PC-9 (cell line): ENCODE measurements around the gene KRT38. TPM values are rescaled to one million over a fixed set of nuclear protein-coding genes. Genes with fewer than 3 reads are reported as not detected.

Experiments used
- BruUV-seq: library from RNA; stranded (reverse); fragments of 400-500 nt; replicated peaks from 2 replicates; lab custom pipeline; 2021; lab: Mats Ljungman, UMichigan
- CTCF ChIA-PET: fragments of 300-600 bp; sonication (Branson Sonifier 250); formaldehyde crosslinking; loops from one replicate; lab custom pipeline; 2022; ENCODE audit warnings: antibody characterized with exemption; lab: Charles Lee
- POLR2A ChIA-PET: fragments of 300-600 bp; sonication (Branson Sonifier 250); formaldehyde crosslinking; loops from one replicate; lab custom pipeline; 2022; ENCODE audit warnings: antibody characterized with exemption; ENCODE audit not compliant: unreplicated experiment; lab: Charles Lee
- DNase-seq, 2 experiments: peaks; one replicate each; pipeline versions ENCODE4 v3.0.0 to v3.0.0-alpha.2; 2015 to 2022; ENCODE audit warnings: mixed read lengths in 1 of 2
- H2AFZ ChIP-seq: fragments of 200-600 bp; sonication (generic); 2 replicates; pipeline ENCODE4 v1.8.1; 2017; ENCODE audit warnings: antibody characterized with exemption
- H3F3A ChIP-seq: fragments of 200-600 bp; sonication (generic); 2 replicates; pipeline ENCODE4 v1.8.1; 2017; ENCODE audit warnings: antibody characterized with exemption, mild to moderate bottlenecking, low read depth; ENCODE audit not compliant: insufficient read depth
- H3K27ac ChIP-seq: fragments of 200-600 bp; sonication (generic); 2 replicates; pipeline ENCODE4 v1.6.1; 2016; ENCODE audit warnings: mixed run types
- H3K27me3 ChIP-seq: fragments of 200-600 bp; sonication (generic); 2 replicates; pipeline ENCODE4 v1.6.1; 2016; ENCODE audit warnings: low read depth, mixed run types; ENCODE audit not compliant: insufficient read depth
- H3K36me3 ChIP-seq: fragments of 200-600 bp; sonication (generic); 2 replicates; pipeline ENCODE4 v1.6.1; 2016; ENCODE audit warnings: low read depth, mixed run types
- H3K4me1 ChIP-seq: fragments of 200-600 bp; sonication (generic); replicated peaks from 2 replicates; pipeline ENCODE4 v1.6.1; 2016; ENCODE audit warnings: mixed run types; ENCODE audit not compliant: insufficient read depth
- H3K4me2 ChIP-seq: fragments of 200-600 bp; sonication (generic); 2 replicates; pipeline ENCODE4 v1.6.1; 2017; ENCODE audit warnings: mixed run types
- H3K4me3 ChIP-seq: fragments of 200-600 bp; sonication (generic); 2 replicates; pipeline ENCODE4 v1.6.1; 2016; ENCODE audit warnings: mixed run types
- H3K79me2 ChIP-seq: fragments of 200-600 bp; sonication (generic); 2 replicates; pipeline ENCODE4 v1.6.1; 2017; ENCODE audit warnings: low read depth, mixed run types
- H3K9me2 ChIP-seq: fragments of 200-600 bp; sonication (generic); 2 replicates; pipeline ENCODE4 v1.8.1; 2017; ENCODE audit warnings: mild to moderate bottlenecking; ENCODE audit not compliant: insufficient read depth
- H3K9me3 ChIP-seq: fragments of 200-600 bp; sonication (generic); 2 replicates; pipeline ENCODE4 v1.8.1; 2016; ENCODE audit warnings: low read depth; ENCODE audit not compliant: insufficient read depth
- H4K20me1 ChIP-seq: fragments of 200-600 bp; sonication (generic); 2 replicates; pipeline ENCODE4 v1.8.1; 2017; ENCODE audit not compliant: insufficient read depth
- EZH2 ChIP-seq: fragments of 200-600 bp; sonication (generic); IDR thresholded peaks from 2 replicates; pipeline ENCODE4 v1.8.0; 2017; ENCODE audit warnings: antibody characterized with exemption, low read depth
- intact Hi-C: fragments of 100-400 bp; cut with micrococcal nuclease; formaldehyde crosslinking; loops from one replicate; pipeline ENCODE4 v1.10.0; 2022; ENCODE audit not compliant: unreplicated experiment
- total RNA-seq: library from RNA; stranded (reverse); gene quantifications from 2 replicates; pipeline ENCODE4 v1.2.3, GENCODE V29; 2021
- TF ChIP-seq, protein P1 (sequence below): fragments of 200-600 bp; sonication (generic); conservative IDR thresholded peaks from 2 replicates; pipeline ENCODE4 v1.6.1; 2017; ENCODE audit warnings: mixed run types, antibody characterized with exemption, mild to moderate bottlenecking, moderate library complexity

KRT38 gene
- total RNA-seq, 1 experiment from 2014 or later = not detected

DNA sequence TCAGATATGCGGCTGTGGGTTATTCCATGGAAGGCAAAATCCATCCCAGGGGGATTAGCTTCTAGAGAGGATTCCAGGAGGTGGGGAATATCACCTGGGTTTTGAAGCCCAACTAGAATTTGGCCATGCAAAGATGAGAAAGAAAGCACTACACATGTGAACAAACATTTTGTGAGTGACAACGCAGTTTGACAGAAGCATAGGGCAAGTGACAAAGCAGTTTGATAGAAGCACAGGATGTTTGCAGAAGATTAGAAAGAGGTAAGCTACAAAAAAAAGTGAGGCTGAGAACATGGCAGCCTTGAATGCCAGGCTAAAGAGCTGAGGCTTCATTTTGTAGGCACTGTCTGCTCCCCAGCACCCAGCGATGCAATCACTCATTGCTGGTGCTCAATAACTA lies 12.3 kb upstream of the KRT38 start:
- BruUV-seq = no TSS peak
- H3K9me2 ChIP-seq = no peaks in the 10 kb centered on the region; the same call in 1 of the 2 replicates
- no peaks in the 10 kb centered on the region for H3K27me3 ChIP-seq
- no peak overlapping the region for H3K4me2 ChIP-seq
- CTCF ChIA-PET = no interaction called here
- H4K20me1 ChIP-seq = no peaks in the 10 kb centered on the region
- H3K4me1 ChIP-seq = no peaks in the 10 kb centered on the region
- no peaks in the 10 kb centered on the region for H3K79me2 ChIP-seq
- no peak overlapping the region for H3K4me3 ChIP-seq
- no peak for DNase-seq
- intact Hi-C loops = no loop called here
- POLR2A ChIA-PET = interaction anchor here (0.6 kb wide), 1 partner anchor 11 kb away, joined by 3 read pairs; no protein-coding TSS in a partner anchor
- H3K9me3 ChIP-seq = no peaks in the 10 kb centered on the region
- TF ChIP-seq EZH2 = no peak
- TF ChIP-seq, protein P1, sequence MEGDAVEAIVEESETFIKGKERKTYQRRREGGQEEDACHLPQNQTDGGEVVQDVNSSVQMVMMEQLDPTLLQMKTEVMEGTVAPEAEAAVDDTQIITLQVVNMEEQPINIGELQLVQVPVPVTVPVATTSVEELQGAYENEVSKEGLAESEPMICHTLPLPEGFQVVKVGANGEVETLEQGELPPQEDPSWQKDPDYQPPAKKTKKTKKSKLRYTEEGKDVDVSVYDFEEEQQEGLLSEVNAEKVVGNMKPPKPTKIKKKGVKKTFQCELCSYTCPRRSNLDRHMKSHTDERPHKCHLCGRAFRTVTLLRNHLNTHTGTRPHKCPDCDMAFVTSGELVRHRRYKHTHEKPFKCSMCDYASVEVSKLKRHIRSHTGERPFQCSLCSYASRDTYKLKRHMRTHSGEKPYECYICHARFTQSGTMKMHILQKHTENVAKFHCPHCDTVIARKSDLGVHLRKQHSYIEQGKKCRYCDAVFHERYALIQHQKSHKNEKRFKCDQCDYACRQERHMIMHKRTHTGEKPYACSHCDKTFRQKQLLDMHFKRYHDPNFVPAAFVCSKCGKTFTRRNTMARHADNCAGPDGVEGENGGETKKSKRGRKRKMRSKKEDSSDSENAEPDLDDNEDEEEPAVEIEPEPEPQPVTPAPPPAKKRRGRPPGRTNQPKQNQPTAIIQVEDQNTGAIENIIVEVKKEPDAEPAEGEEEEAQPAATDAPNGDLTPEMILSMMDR = no peak
- H2AFZ ChIP-seq = no peak overlapping the region
- H3K27ac ChIP-seq = no peak overlapping the region
- H3K36me3 ChIP-seq = no peaks in the 10 kb centered on the region
- H3F3A ChIP-seq = no peaks in the 10 kb centered on the region

DNA sequence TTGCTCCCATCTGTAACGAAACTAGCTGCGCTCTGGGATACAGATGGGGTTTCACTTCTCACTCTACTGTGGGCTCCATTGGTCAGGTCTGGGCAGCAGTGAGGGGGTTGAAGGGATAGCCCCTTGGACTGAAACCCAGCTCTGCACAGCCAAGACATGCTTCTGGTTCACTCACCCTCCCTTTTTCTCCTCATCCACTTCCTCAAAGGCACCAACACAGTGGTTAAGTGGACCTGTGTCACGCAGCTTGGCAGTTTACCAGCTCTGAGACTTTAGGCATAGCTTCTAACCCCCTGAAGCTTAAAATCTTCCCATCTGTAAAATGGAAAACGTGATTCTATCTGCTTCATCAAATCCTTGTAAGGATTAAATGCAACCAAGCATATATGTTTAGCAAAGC lies 11.5 kb upstream of the KRT38 start:
- no peak overlapping the region for H2AFZ ChIP-seq
- no peak overlapping the region for H3K4me3 ChIP-seq
- ChIA-PET CTCF (no interaction called here), POLR2A (no interaction called here)
- no peaks in the 10 kb centered on the region for H3K9me2 ChIP-seq
- no peak for DNase-seq
- H3F3A ChIP-seq = no peaks in the 10 kb centered on the region
- H3K27me3 ChIP-seq = no peaks in the 10 kb centered on the region
- H3K9me3 ChIP-seq = no peaks in the 10 kb centered on the region
- TF ChIP-seq, protein P1 = no peak
- H4K20me1 ChIP-seq = no peaks in the 10 kb centered on the region
- H3K4me1 ChIP-seq = no peaks in the 10 kb centered on the region
- H3K79me2 ChIP-seq = no peaks in the 10 kb centered on the region
- no peak overlapping the region for H3K27ac ChIP-seq
- intact Hi-C loops = no loop called here
- no peaks in the 10 kb centered on the region for H3K36me3 ChIP-seq
- BruUV-seq = no TSS peak
- H3K4me2 ChIP-seq = no peak overlapping the region

DNA sequence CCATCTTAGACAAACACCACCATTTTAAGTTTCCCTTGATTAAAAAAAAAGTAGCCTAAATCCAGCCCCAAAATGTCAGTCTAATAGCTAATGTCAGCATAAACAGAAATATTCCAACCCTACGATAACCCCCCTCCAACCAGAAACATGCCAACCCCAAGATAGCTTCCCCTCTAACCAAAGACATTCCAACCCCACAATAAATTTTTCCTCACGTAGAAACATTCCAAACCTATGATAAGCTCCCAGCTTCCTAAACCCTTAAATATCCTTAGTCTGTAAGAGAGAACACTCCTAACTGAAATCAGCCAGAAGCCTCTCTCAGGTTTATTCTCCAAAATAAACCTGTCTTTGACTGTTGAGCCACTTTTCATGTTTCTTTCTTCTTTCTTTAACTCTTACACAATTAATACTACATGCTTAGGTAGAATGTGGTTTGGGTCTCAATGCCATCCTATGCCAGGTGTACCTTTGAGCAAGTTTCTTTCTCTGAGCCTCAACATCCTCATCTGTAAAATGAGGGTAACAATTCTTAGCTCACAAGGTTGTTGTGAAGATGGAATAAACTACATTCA lies 10.5 kb upstream of the KRT38 start:
- BruUV-seq = no TSS peak

More for the DNA sequence above, 10.5 kb upstream of the KRT38 start:
- Histone ChIP-seq H3K4me3 (no peak overlapping the region), H3K4me2 (no peak overlapping the region), H3K27ac (no peak overlapping the region), H3K79me2 (no peaks in the 10 kb centered on the region), H3K4me1 (no peaks in the 10 kb centered on the region), H4K20me1 (no peaks in the 10 kb centered on the region), H2AFZ (no peak overlapping the region), H3K9me2 (no peaks in the 10 kb centered on the region), H3K36me3 (no peaks in the 10 kb centered on the region), H3F3A (no peaks in the 10 kb centered on the region), H3K9me3 (no peaks in the 10 kb centered on the region), H3K27me3 (no peaks in the 10 kb centered on the region)
- TF ChIP-seq, protein P1 = no peak
- no peak for TF ChIP-seq EZH2
- intact Hi-C loops = no loop called here
- DNase-seq = no peak
- CTCF ChIA-PET = interaction anchor here (0.6 kb wide), 1 partner anchor 632 kb away, joined by 6 read pairs; no protein-coding TSS in a partner anchor
- POLR2A ChIA-PET = interaction anchor here (0.6 to 0.7 kb wide), 4 partner anchors 50 to 1342 kb away, joined by 3 to 7 read pairs (median 4); no protein-coding TSS in a partner anchor
